ENCODE measurements around the gene SPAG9. TPM values are rescaled to one million over a fixed set of nuclear protein-coding genes. Genes with fewer than 3 reads are reported as not detected.

SPAG9 gene
- total and polyA plus RNA-seq, 2 experiments from 2014 or later: 13.7 to 45.0 TPM

DNA sequence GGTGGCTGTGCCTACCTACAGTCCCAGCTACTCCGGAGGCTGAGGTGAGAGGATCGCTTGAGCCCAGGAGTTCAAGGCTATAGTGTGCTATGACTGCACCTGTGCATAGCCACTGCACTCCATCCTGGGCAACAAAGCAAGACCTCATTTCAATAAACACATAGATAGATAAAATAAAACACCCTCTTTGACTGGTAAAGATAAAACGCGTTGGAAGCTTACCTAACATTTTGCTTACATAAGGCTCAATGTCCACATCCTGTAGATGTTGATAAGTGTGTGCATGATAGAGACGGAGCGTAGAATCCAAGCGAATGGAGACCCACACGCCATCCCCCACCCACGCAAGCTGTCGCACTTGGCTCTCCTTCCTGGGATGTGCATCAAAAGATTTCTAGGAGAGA, 141.1 kb downstream of the SPAG9 start:
- ATAC-seq: no peak
- no peaks in the 10 kb centered on the region for H3K27me3 Mint-ChIP-seq (ENCODE audit: insufficient read depth, low read depth, poor library complexity)

More for the DNA sequence above, 141.1 kb downstream of the SPAG9 start:
- Histone ChIP-seq H4K20me1 (replicated peaks; ENCODE audit: insufficient read depth) (no peaks in the 10 kb centered on the region), H3K4me2 (no peak overlapping the region), H3K4me1 (ENCODE audit: insufficient read depth) (no peaks in the 10 kb centered on the region), H3K27ac (ENCODE audit: low read depth) (no peak overlapping the region), H3K36me3 (ENCODE audit: insufficient read depth) (peaks cover 5% of the 10 kb centered on the region), H3K79me2 (replicated peaks; ENCODE audit: insufficient read depth) (no peaks in the 10 kb centered on the region), H3K4me3 (no peak overlapping the region), H2AFZ (no peak overlapping the region), H3F3A (replicated peaks; ENCODE audit: low read depth) (no peaks in the 10 kb centered on the region), H3K27me3 (ENCODE audit: insufficient read depth) (no peaks in the 10 kb centered on the region), H3K9me2 (ENCODE audit: insufficient read depth) (no peaks in the 10 kb centered on the region)
- no peak for TF ChIP-seq CREB1 (CRISPR knock-in tag; IDR thresholded peaks at IDR 0.05; ENCODE audit: low read depth)
- no peak for TF ChIP-seq EZH2phosphoT487 (IDR thresholded peaks at IDR 0.05; ENCODE audit: unreplicated experiment)
- TF ChIP-seq ZNF114 (CRISPR knock-in tag; IDR thresholded peaks at IDR 0.05): no peak
- TF ChIP-seq, protein P1, sequence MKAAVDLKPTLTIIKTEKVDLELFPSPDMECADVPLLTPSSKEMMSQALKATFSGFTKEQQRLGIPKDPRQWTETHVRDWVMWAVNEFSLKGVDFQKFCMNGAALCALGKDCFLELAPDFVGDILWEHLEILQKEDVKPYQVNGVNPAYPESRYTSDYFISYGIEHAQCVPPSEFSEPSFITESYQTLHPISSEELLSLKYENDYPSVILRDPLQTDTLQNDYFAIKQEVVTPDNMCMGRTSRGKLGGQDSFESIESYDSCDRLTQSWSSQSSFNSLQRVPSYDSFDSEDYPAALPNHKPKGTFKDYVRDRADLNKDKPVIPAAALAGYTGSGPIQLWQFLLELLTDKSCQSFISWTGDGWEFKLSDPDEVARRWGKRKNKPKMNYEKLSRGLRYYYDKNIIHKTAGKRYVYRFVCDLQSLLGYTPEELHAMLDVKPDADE (IDR thresholded peaks at IDR 0.05): no peak
- TF ChIP-seq NANOG (IDR thresholded peaks at IDR 0.05; ENCODE audit: borderline replicate concordance): no peak
- no peak for TF ChIP-seq ZNF331 (CRISPR knock-in tag; IDR thresholded peaks at IDR 0.05; ENCODE audit: low read depth)
- TF ChIP-seq, protein P2, sequence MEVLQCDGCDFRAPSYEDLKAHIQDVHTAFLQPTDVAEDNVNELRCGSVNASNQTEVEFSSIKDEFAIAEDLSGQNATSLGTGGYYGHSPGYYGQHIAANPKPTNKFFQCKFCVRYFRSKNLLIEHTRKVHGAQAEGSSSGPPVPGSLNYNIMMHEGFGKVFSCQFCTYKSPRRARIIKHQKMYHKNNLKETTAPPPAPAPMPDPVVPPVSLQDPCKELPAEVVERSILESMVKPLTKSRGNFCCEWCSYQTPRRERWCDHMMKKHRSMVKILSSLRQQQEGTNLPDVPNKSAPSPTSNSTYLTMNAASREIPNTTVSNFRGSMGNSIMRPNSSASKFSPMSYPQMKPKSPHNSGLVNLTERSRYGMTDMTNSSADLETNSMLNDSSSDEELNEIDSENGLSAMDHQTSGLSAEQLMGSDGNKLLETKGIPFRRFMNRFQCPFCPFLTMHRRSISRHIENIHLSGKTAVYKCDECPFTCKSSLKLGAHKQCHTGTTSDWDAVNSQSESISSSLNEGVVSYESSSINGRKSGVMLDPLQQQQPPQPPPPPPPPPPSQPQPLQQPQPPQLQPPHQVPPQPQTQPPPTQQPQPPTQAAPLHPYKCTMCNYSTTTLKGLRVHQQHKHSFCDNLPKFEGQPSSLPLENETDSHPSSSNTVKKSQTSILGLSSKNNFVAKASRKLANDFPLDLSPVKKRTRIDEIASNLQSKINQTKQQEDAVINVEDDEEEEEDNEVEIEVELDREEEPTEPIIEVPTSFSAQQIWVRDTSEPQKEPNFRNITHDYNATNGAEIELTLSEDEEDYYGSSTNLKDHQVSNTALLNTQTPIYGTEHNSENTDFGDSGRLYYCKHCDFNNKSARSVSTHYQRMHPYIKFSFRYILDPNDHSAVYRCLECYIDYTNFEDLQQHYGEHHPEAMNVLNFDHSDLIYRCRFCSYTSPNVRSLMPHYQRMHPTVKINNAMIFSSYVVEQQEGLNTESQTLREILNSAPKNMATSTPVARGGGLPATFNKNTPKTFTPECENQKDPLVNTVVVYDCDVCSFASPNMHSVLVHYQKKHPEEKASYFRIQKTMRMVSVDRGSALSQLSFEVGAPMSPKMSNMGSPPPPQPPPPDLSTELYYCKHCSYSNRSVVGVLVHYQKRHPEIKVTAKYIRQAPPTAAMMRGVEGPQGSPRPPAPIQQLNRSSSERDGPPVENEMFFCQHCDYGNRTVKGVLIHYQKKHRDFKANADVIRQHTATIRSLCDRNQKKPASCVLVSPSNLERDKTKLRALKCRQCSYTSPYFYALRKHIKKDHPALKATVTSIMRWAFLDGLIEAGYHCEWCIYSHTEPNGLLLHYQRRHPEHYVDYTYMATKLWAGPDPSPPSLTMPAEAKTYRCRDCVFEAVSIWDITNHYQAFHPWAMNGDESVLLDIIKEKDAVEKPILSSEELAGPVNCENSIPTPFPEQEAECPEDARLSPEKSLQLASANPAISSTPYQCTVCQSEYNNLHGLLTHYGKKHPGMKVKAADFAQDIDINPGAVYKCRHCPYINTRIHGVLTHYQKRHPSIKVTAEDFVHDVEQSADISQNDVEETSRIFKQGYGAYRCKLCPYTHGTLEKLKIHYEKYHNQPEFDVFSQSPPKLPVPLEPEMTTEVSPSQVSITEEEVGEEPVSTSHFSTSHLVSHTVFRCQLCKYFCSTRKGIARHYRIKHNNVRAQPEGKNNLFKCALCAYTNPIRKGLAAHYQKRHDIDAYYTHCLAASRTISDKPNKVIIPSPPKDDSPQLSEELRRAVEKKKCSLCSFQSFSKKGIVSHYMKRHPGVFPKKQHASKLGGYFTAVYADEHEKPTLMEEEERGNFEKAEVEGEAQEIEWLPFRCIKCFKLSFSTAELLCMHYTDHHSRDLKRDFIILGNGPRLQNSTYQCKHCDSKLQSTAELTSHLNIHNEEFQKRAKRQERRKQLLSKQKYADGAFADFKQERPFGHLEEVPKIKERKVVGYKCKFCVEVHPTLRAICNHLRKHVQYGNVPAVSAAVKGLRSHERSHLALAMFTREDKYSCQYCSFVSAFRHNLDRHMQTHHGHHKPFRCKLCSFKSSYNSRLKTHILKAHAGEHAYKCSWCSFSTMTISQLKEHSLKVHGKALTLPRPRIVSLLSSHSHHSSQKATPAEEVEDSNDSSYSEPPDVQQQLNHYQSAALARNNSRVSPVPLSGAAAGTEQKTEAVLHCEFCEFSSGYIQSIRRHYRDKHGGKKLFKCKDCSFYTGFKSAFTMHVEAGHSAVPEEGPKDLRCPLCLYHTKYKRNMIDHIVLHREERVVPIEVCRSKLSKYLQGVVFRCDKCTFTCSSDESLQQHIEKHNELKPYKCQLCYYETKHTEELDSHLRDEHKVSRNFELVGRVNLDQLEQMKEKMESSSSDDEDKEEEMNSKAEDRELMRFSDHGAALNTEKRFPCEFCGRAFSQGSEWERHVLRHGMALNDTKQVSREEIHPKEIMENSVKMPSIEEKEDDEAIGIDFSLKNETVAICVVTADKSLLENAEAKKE (CRISPR knock-in tag; IDR thresholded peaks at IDR 0.05): no peak
- no peak for TF ChIP-seq EZH2 (IDR thresholded peaks at IDR 0.05; ENCODE audit: low read depth, unreplicated experiment)
- TF ChIP-seq CTCF (conservative IDR thresholded peaks at IDR 0.05; ENCODE audit: low read depth in 2 of 2): no peak
- TF ChIP-seq STAT1 (IDR thresholded peaks at IDR 0.05; ENCODE audit: unreplicated experiment): no peak
- H3K9me3 Mint-ChIP-seq: no peaks in the 10 kb centered on the region
- DNase-seq (ENCODE audit: low spot score): no peak
- no peak overlapping the region for H3K27ac Mint-ChIP-seq
- H3K4me3 Mint-ChIP-seq: no peak overlapping the region
- H3K4me1 Mint-ChIP-seq: no peaks in the 10 kb centered on the region
- peaks cover 25% of the 10 kb centered on the region for H3K36me3 Mint-ChIP-seq (ENCODE audit: low read depth)
